ENCODE measurements around the gene TMBIM4. TPM values are rescaled to one million over a fixed set of nuclear protein-coding genes. Genes with fewer than 3 reads are reported as not detected.
A peak's percentile ranks its signal among the peaks of the same experiment; 100 is the strongest.

The TMBIM4 gene
- total RNA-seq, 1 experiment from 2014 or later: 75.5 TPM

GRCh38 chr12:66165141-66165540 is 4.7 kb downstream of the TMBIM4 start:
- peaks cover 5% of the 10 kb centered on the region; the same call in 1 of the 2 replicates for H3K4me1 ChIP-seq
- no peaks in the 10 kb centered on the region for H3K27me3 ChIP-seq
- no peak overlapping the region for H3K4me3 ChIP-seq
- H3K9me3 ChIP-seq (replicated peaks): peaks cover 10% of the 10 kb centered on the region
- H3K36me3 ChIP-seq: peaks cover 17% of the 10 kb centered on the region
- no peak overlapping the region for H3K27ac ChIP-seq
- no peak for DNase-seq

GRCh38 chr12:66164349-66164821 is 5.4 kb downstream of the TMBIM4 start:
- DNase-seq: no peak
- peaks cover 20% of the 10 kb centered on the region for H3K36me3 ChIP-seq
- peaks cover 10% of the 10 kb centered on the region for H3K9me3 ChIP-seq (replicated peaks)
- no peak overlapping the region for H3K27ac ChIP-seq
- no peak overlapping the region for H3K4me3 ChIP-seq
- H3K4me1 ChIP-seq: peaks cover 5% of the 10 kb centered on the region; the same call in 1 of the 2 replicates
- no peaks in the 10 kb centered on the region for H3K27me3 ChIP-seq

- Histone ChIP-seq H3K9me3 (replicated peaks) (peaks cover 10% of the 10 kb centered on the region), H3K4me3 (no peak overlapping the region), H3K36me3 (peaks cover 20% of the 10 kb centered on the region), H3K4me1 (peaks cover 2% of the 10 kb centered on the region; the same call in 1 of the 2 replicates), H3K27ac (no peak overlapping the region), H3K27me3 (no peaks in the 10 kb centered on the region)
- DNase-seq: no peak
These were observed 6.5 kb downstream of the TMBIM4 start for GRCh38 chr12:66163289-66163688.

- H3K9me3 ChIP-seq (replicated peaks): peaks cover 10% of the 10 kb centered on the region
- DNase-seq: no peak
- H3K27me3 ChIP-seq: no peaks in the 10 kb centered on the region
- no peak overlapping the region for H3K27ac ChIP-seq
- H3K36me3 ChIP-seq: peaks cover 20% of the 10 kb centered on the region
- no peak overlapping the region for H3K4me3 ChIP-seq
- H3K4me1 ChIP-seq: no peaks in the 10 kb centered on the region
These were observed 7.1 kb downstream of the TMBIM4 start for GRCh38 chr12:66162701-66163100.

- Histone ChIP-seq H3K27ac (no peak overlapping the region), H3K27me3 (no peaks in the 10 kb centered on the region), H3K4me1 (no peaks in the 10 kb centered on the region), H3K4me3 (no peak overlapping the region), H3K36me3 (peaks cover 11% of the 10 kb centered on the region), H3K9me3 (replicated peaks) (peaks cover 10% of the 10 kb centered on the region)
- no peak for DNase-seq
These were observed 9.1 kb downstream of the TMBIM4 start for GRCh38 chr12:66160704-66161103.

GRCh38 chr12:66159123-66159522 is 10.7 kb downstream of the TMBIM4 start:
- Histone ChIP-seq H3K9me3 (replicated peaks) (0 out of 2 replicates have a peak, but pooled peaks cover 3% of the 10 kb centered on the region), H3K27me3 (no peaks in the 10 kb centered on the region), H3K36me3 (peaks cover 6% of the 10 kb centered on the region), H3K27ac (no peak overlapping the region), H3K4me3 (no peak overlapping the region), H3K4me1 (no peaks in the 10 kb centered on the region)
- DNase-seq: no peak

GRCh38 chr12:66156654-66157053 is 13.1 kb downstream of the TMBIM4 start:
- DNase-seq: no peak
- H3K27me3 ChIP-seq: no peaks in the 10 kb centered on the region
- no peak overlapping the region for H3K27ac ChIP-seq

GRCh38 chr12:66154776-66155175 is 15.0 kb downstream of the TMBIM4 start:
- Histone ChIP-seq H3K9me3 (replicated peaks) (no peaks in the 10 kb centered on the region), H3K4me3 (no peak overlapping the region), H3K36me3 (peaks cover 10% of the 10 kb centered on the region), H3K27ac (no peak overlapping the region), H3K27me3 (no peaks in the 10 kb centered on the region), H3K4me1 (no peaks in the 10 kb centered on the region)
- no peak for DNase-seq

More at GRCh38 chr12:66156654-66157053, 13.1 kb downstream of the TMBIM4 start:
- 0 out of 2 replicates have a peak, but pooled peaks cover 3% of the 10 kb centered on the region for H3K9me3 ChIP-seq (replicated peaks)
- H3K4me1 ChIP-seq: no peaks in the 10 kb centered on the region
- H3K4me3 ChIP-seq: no peak overlapping the region
- peaks cover 4% of the 10 kb centered on the region for H3K36me3 ChIP-seq

- peaks cover 7% of the 10 kb centered on the region for H3K36me3 ChIP-seq
- H3K27ac ChIP-seq: no peak overlapping the region
- no peaks in the 10 kb centered on the region for H3K4me1 ChIP-seq
- no peak for DNase-seq
- no peak overlapping the region for H3K4me3 ChIP-seq
- H3K9me3 ChIP-seq (replicated peaks): no peaks in the 10 kb centered on the region
- no peaks in the 10 kb centered on the region for H3K27me3 ChIP-seq
These were observed 17.1 kb downstream of the TMBIM4 start for GRCh38 chr12:66152732-66153131.

- Histone ChIP-seq H3K36me3 (peaks cover 10% of the 10 kb centered on the region), H3K9me3 (replicated peaks) (no peaks in the 10 kb centered on the region), H3K27ac (no peak overlapping the region), H3K4me1 (no peaks in the 10 kb centered on the region), H3K27me3 (no peaks in the 10 kb centered on the region), H3K4me3 (no peak overlapping the region)
- DNase-seq: no peak
These were observed 19.9 kb downstream of the TMBIM4 start for GRCh38 chr12:66149702-66150398.

- Histone ChIP-seq H3K4me1 (no peaks in the 10 kb centered on the region), H3K9me3 (replicated peaks) (peaks cover 22% of the 10 kb centered on the region), H3K36me3 (peaks cover 30% of the 10 kb centered on the region), H3K27me3 (no peaks in the 10 kb centered on the region), H3K27ac (no peak overlapping the region), H3K4me3 (no peak overlapping the region)
- peak; percentile 18 to 58 for DNase-seq
These were observed 24.7 kb downstream of the TMBIM4 start for GRCh38 chr12:66144791-66145754.

- H3K36me3 ChIP-seq: peaks cover 36% of the 10 kb centered on the region
- no peaks in the 10 kb centered on the region for H3K4me1 ChIP-seq
- H3K9me3 ChIP-seq (replicated peaks): peaks cover 22% of the 10 kb centered on the region
- no peak for DNase-seq
- H3K27ac ChIP-seq: no peak overlapping the region
- H3K27me3 ChIP-seq: no peaks in the 10 kb centered on the region
- H3K4me3 ChIP-seq: no peak overlapping the region
These were observed 25.9 kb downstream of the TMBIM4 start for GRCh38 chr12:66143868-66144267.

- Histone ChIP-seq H3K27me3 (no peaks in the 10 kb centered on the region), H3K4me1 (no peaks in the 10 kb centered on the region), H3K27ac (no peak overlapping the region), H3K36me3 (peaks cover 45% of the 10 kb centered on the region), H3K9me3 (replicated peaks) (peaks cover 22% of the 10 kb centered on the region), H3K4me3 (no peak overlapping the region)
- no peak for DNase-seq
These were observed 27.0 kb downstream of the TMBIM4 start for GRCh38 chr12:66142826-66143225.

- DNase-seq: no peak
- Histone ChIP-seq H3K4me1 (no peaks in the 10 kb centered on the region), H3K27ac (no peak overlapping the region), H3K27me3 (no peaks in the 10 kb centered on the region), H3K4me3 (no peak overlapping the region), H3K9me3 (replicated peaks) (peaks cover 22% of the 10 kb centered on the region), H3K36me3 (peaks cover 57% of the 10 kb centered on the region)
These were observed 28.5 kb downstream of the TMBIM4 start for GRCh38 chr12:66141299-66141698.

GRCh38 chr12:66140731-66141130 is 29.1 kb downstream of the TMBIM4 start:
- H3K9me3 ChIP-seq (replicated peaks): peaks cover 22% of the 10 kb centered on the region
- H3K27me3 ChIP-seq: no peaks in the 10 kb centered on the region
- H3K36me3 ChIP-seq: peaks cover 60% of the 10 kb centered on the region
- H3K4me3 ChIP-seq: no peak overlapping the region
- no peak overlapping the region for H3K27ac ChIP-seq
- DNase-seq: peak in 1 of 2 experiments; percentile 34
- no peaks in the 10 kb centered on the region for H3K4me1 ChIP-seq
